Memory B cell (primary cell): ENCODE results near the gene BPTF.
A peak's percentile ranks its signal among the peaks of the same experiment; 100 is the strongest.
"Not testable (repeated sequence)": the region's sequence is repeated elsewhere in the genome, so short reads cannot be mapped to it uniquely, and the experiment has no call there.

Experiments used
- ATAC-seq: fragments of 150-1000 bp; cut with Tn5 transposase; 2 replicates; pipeline ENCODE4 v1.10.0; 2021; ENCODE audit warnings: low read depth, mild to moderate bottlenecking, moderate library complexity
- DNase-seq, 2 donors: peaks; one replicate each; pipeline ENCODE4 v3.0.0; 2022; ENCODE audit warnings: low spot score in 2 of 2
- H3K27ac Mint-ChIP-seq: one replicate; pipeline ENCODE4 v1.8.0; 2022; ENCODE audit warnings: mild to moderate bottlenecking, moderate library complexity, mixed read lengths
- H3K27me3 Mint-ChIP-seq: one replicate; pipeline ENCODE4 v1.8.0; 2022; ENCODE audit warnings: mixed read lengths
- H3K36me3 Mint-ChIP-seq: one replicate; pipeline ENCODE4 v1.8.0; 2022; ENCODE audit warnings: mild to moderate bottlenecking, mixed read lengths
- H3K4me1 Mint-ChIP-seq: one replicate; pipeline ENCODE4 v1.8.0; 2022; ENCODE audit warnings: mixed read lengths
- H3K4me3 Mint-ChIP-seq: one replicate; pipeline ENCODE4 v1.8.0; 2022; ENCODE audit warnings: mild to moderate bottlenecking, moderate library complexity, mixed read lengths
- H3K9me3 Mint-ChIP-seq: one replicate; pipeline ENCODE4 v1.8.0; 2022; ENCODE audit warnings: mixed read lengths

Gene BPTF

DNA sequence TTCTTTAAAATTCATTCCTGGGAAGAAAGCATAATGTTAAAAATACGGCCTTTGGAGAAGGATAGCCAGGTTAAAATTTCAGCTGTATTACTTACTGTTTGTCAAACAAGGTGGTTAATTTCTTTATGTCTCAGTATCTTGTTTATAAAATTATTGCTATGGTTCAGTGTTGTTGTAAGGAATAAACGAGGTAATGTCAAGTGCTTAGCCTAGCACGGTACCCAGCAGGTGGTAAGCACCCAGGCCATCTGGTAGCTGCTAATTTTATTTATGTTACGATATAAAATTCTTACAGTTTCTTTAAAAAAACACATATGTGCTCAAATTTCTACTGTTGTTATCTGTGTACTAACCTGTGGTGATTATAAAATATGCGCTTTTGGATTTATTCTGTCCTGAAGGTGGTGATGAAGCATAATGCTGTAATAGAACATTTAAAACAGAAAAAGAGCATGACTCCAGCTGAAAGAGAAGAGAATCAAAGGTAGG is 122.1 kb downstream of the BPTF start:
- DNase-seq, result no peak
- ATAC-seq, result no peak
- no peaks in the 10 kb centered on the region for H3K9me3 Mint-ChIP-seq
- H3K27ac Mint-ChIP-seq, result no peak overlapping the region
- no peaks in the 10 kb centered on the region for H3K27me3 Mint-ChIP-seq
- peaks cover 30% of the 10 kb centered on the region for H3K36me3 Mint-ChIP-seq
- H3K4me1 Mint-ChIP-seq, result peaks cover 6% of the 10 kb centered on the region
- no peak overlapping the region for H3K4me3 Mint-ChIP-seq

DNA sequence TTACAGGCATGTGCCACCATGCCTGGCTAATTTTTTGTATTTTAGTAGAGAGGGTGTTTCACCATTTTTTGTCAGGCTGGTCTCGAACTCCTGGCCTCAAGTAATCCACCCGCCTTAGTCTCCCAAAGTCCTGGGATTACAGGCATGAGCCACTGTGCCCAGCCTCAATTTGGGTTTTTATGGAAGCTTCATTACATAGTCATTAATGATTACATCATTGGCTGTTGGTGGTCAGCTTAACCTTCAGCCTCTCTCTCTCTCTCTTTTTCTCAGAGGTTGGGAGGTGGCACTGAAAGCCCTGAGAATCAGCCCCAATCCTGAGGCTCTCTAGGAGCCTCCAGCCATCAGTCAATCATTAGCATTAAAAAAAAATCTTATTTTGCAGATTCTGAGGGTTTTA is 125.6 kb downstream of the BPTF start:
- H3K27ac Mint-ChIP-seq, result no peak overlapping the region
- H3K4me1 Mint-ChIP-seq, result peaks cover under 1% of the 10 kb centered on the region
- H3K27me3 Mint-ChIP-seq, result no peaks in the 10 kb centered on the region
- H3K36me3 Mint-ChIP-seq, result peaks cover 19% of the 10 kb centered on the region
- H3K9me3 Mint-ChIP-seq, result no peaks in the 10 kb centered on the region
- no peak overlapping the region for H3K4me3 Mint-ChIP-seq
- DNase-seq (no peak), ATAC-seq (no peak)

DNA sequence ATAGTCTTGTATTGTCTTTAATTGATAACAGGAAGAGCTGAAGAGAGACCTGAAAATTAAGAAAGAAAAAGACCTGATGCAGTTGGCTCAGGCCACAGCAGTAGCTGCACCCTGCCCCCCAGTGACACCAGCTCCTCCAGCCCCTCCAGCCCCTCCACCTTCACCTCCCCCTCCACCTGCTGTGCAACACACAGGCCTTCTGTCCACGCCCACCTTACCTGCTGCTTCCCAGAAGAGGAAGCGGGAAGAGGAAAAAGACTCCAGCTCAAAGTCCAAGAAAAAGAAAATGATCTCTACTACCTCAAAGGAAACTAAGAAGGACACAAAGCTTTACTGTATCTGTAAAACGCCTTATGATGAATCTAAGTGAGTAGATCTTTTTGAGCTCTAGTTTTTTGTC is 134.2 kb downstream of the BPTF start:
- ATAC-seq (no peak), DNase-seq (no peak)
- Mint-ChIP-seq H3K4me3 (no peak overlapping the region), H3K4me1 (peaks cover 3% of the 10 kb centered on the region), H3K27ac (peak overlapping the region; percentile 63), H3K9me3 (no peaks in the 10 kb centered on the region), H3K36me3 (peaks cover 10% of the 10 kb centered on the region), H3K27me3 (no peaks in the 10 kb centered on the region)

DNA sequence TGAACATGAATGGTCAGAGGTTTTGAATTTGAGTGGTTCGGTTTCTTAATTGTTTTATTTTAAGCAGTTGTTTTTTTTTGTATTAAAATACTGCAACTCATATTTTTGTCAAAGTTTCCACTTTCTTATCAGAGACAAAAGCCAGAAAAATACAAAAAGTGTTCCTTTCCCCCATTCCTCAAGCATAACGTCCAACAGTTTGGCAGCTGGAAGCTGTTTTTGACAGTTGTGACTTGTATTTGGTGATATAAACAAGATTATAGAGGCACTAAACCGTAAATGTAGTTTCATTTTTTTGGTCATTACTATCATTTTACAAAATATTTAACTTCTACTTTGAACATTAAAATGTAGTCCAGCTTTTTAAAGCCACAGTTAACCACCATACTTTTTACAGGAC is 135.0 kb downstream of the BPTF start:
- H3K36me3 Mint-ChIP-seq, result peaks cover 14% of the 10 kb centered on the region

DNA sequence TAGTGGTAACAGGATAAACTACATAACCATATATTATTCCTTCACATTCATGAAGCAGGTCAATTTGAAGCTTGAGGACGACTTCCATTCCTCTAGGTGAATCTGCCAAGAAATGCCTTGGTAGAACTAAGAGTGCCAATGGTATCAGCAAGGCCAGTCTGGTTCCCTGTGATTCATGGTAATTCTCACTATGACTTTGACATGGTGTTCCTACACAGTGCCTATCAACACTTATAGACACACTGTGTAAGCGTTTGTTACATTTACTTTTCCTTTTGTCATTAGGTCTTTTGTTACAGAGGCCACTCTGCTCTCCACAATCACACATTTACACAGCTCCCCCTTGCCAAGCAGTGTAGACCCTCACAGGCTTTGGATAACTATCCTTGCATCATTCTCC is 136.9 kb downstream of the BPTF start:
- H3K36me3 Mint-ChIP-seq, result peaks cover 16% of the 10 kb centered on the region
- not testable (repeated sequence) for DNase-seq, H3K27ac Mint-ChIP-seq, ATAC-seq, H3K4me3 Mint-ChIP-seq, H3K4me1 Mint-ChIP-seq, H3K27me3 Mint-ChIP-seq, H3K9me3 Mint-ChIP-seq

More for the DNA sequence above, 135.0 kb downstream of the BPTF start:
- peak overlapping the region; percentile 68 for H3K27ac Mint-ChIP-seq
- H3K9me3 Mint-ChIP-seq, H3K27me3 Mint-ChIP-seq, ATAC-seq, DNase-seq, H3K4me1 Mint-ChIP-seq, H3K4me3 Mint-ChIP-seq: not testable (repeated sequence)

DNA sequence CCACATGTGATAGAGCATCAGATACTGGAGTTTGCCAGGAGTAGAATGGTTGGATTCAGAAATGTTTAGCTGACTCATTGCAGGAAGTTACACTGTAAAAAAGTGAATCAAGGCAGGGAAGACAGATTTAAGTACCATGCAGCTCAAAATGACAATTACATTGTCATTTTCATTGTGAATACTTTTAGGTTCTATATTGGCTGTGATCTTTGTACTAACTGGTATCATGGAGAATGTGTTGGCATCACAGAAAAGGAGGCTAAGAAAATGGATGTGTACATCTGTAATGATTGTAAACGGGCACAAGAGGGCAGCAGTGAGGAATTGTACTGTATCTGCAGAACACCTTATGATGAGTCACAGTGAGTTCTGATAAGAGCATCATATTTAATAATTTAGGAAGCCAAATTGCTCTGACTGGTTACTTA is 137.9 kb downstream of the BPTF start:
- H3K36me3 Mint-ChIP-seq, result peaks cover 16% of the 10 kb centered on the region
- ATAC-seq (peak; percentile 83), DNase-seq (peak; percentile 46 to 56)
- not testable (repeated sequence) for H3K9me3 Mint-ChIP-seq, H3K4me3 Mint-ChIP-seq, H3K4me1 Mint-ChIP-seq, H3K27ac Mint-ChIP-seq, H3K27me3 Mint-ChIP-seq

DNA sequence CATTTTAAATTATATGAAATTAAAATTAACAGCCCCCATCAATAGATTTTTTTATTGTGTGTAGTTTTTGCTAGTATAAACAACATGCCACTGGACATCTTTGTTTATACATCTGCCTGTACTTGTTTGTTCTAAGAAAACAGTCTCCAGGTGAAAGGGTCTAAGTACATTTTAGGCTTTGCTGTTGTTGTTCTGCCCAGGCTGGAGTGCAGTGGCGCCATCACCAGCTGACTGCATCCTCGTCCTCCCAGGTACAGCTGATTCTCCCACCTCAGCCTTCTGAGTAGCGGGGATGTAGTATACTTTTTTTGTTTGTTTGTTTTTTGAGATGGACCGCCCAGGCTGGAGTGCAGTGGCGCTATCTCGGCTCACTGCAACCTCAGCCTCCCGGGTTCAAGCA is 145.5 kb downstream of the BPTF start:
- Mint-ChIP-seq H3K4me3 (no peak overlapping the region), H3K4me1 (no peaks in the 10 kb centered on the region), H3K9me3 (no peaks in the 10 kb centered on the region), H3K27me3 (no peaks in the 10 kb centered on the region), H3K36me3 (peaks cover 11% of the 10 kb centered on the region), H3K27ac (no peak overlapping the region)
- no peak for DNase-seq
- no peak for ATAC-seq

DNA sequence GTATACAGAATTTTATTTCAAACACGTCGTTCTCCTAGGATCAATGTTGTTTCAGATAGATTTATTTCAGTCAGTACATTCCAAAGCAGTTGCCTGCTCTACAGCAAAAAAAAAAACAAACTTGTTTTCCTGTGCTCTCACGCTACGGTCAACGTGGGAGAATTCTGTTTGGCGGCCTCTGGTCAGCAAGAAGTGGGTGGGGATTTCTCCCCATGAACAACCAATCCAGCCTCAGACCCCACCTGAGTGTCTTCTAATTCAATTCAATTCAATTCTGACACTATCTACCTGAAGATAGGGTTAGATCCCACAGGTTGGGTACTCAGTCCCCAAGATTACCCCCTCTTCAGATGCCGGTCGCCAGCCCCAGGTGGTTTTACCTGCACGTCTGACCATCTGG is 148.9 kb downstream of the BPTF start:
- Mint-ChIP-seq H3K27me3 (no peaks in the 10 kb centered on the region), H3K27ac (no peak overlapping the region), H3K4me1 (no peaks in the 10 kb centered on the region), H3K4me3 (no peak overlapping the region), H3K9me3 (no peaks in the 10 kb centered on the region), H3K36me3 (peaks cover 7% of the 10 kb centered on the region)
- no peak for ATAC-seq
- DNase-seq, result no peak

DNA sequence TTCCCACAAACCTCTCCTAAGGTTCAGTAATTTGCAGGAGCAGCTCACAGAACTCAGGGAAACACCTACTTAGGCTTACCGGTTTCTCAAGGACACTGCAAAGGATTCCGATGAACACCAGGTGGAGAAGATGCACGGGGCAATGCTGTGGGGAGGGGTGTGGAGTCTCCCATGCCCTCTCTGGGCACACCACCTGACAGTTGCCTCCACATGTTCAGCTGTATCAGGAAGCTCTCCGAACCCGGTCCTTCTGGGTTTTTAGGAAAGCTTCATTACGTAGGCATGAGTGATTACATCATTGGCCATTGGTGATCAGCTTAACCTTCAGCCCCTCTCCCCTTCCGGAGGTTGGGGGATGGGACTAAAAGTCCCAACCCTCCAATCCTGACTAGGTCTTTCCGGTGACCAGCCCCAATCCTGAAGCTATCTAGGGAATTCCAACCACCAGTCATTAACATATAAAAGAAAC is 149.3 kb downstream of the BPTF start:
- no peak overlapping the region for H3K4me3 Mint-ChIP-seq
- H3K36me3 Mint-ChIP-seq, result peaks cover 7% of the 10 kb centered on the region
- no peak for ATAC-seq
- no peak for DNase-seq
- H3K4me1 Mint-ChIP-seq, result no peaks in the 10 kb centered on the region
- H3K27me3 Mint-ChIP-seq, result no peaks in the 10 kb centered on the region
- H3K27ac Mint-ChIP-seq, result no peak overlapping the region
- H3K9me3 Mint-ChIP-seq, result no peaks in the 10 kb centered on the region

DNA sequence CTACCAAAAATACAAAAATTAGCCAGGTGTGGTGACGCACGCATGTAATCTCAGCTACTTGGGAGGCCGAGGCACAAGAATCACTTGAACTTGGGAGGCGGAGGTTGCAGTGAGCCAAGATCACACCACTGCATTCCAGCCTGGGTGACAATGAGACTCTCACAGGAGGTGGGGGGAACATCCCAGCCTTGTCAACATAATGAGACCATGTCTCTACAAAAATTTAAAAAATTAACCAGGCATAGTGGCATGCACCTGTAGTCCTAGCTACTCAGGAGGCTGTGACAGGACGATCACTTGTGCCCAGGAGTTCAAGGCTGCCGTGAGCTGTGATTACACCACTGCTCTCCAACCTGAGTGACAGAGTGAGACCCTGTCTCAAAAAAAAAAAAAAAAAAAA is 151.0 kb downstream of the BPTF start:
- ATAC-seq, H3K9me3 Mint-ChIP-seq, H3K4me1 Mint-ChIP-seq, H3K4me3 Mint-ChIP-seq, DNase-seq, H3K27ac Mint-ChIP-seq, H3K36me3 Mint-ChIP-seq, H3K27me3 Mint-ChIP-seq: not testable (repeated sequence)

DNA sequence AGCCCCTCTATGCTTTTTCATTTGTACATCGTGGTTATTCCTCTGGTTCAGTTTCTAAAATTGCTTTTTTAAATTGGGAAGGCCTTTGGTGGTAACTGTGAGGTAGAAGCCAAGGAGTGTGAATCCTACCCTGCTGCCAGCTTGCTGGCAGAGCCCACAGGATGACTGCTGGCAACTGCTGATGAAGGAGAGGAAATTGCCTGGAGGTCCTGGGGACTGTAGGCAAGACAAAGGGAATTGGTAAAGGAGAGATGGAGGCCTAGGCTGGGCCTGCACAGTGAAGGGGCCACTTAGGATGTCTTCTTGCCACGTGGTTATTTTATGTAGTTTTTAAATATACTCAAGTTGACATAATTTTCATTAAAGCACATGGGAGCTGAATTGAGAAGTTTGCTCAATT is 155.2 kb downstream of the BPTF start:
- Mint-ChIP-seq H3K36me3 (peaks cover 2% of the 10 kb centered on the region), H3K27ac (peak overlapping the region; percentile 41), H3K27me3 (no peaks in the 10 kb centered on the region), H3K4me1 (peaks cover 3% of the 10 kb centered on the region), H3K4me3 (no peak overlapping the region), H3K9me3 (no peaks in the 10 kb centered on the region)
- ATAC-seq (no peak), DNase-seq (no peak)

DNA sequence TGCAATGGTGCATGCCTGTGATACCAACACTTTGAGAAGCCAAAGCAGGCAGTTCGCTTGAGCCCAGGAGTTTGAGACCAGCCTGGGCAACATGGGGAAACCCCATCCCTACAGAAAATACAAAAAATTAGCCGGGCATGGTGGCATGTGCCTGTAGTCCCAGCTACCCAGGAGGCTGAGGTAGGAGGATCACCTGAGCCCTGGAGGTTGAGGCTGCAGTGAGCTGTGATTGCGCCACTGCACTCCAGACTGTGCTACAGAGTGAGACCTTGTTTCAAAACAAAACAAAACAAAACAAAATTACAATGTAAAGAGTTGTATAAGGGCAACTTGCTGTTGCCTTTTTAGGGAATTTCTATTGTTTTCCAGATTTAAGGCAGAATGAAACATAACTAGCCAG is 155.6 kb downstream of the BPTF start:
- H3K36me3 Mint-ChIP-seq, ATAC-seq, H3K4me1 Mint-ChIP-seq, H3K9me3 Mint-ChIP-seq, H3K4me3 Mint-ChIP-seq, DNase-seq, H3K27me3 Mint-ChIP-seq: not testable (repeated sequence)
- H3K27ac Mint-ChIP-seq, result peak overlapping the region; percentile 41

DNA sequence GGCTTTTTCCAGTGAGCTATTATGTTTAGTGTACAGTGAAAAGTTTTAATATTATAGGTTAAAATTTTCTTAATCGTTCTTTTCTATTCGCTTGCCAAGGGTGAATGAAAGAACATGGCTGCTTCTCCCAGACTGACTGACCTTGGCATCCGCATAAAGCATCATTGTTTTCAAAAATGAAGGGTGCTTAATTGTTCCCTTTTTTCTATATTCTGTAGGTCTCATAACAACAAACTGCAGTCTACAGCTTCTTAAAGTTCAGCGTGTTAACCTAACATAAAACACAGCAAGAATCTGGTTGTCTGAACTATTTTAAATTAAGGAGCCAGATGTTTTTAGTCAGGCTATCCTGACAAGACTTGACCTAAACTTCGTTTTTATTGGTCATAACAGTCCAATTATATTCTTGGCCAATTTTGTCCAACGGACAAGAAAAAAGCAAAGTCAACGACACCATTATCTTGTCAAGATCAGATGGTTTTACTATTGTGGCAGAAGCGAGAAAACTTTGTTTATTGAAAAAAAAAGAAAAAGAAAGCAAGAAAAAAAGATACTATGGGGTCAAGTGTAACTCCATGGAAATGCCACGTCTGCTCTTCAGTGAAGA is 156.8 kb downstream of the BPTF start:
- no peak for ATAC-seq
- H3K9me3 Mint-ChIP-seq, result no peaks in the 10 kb centered on the region

DNA sequence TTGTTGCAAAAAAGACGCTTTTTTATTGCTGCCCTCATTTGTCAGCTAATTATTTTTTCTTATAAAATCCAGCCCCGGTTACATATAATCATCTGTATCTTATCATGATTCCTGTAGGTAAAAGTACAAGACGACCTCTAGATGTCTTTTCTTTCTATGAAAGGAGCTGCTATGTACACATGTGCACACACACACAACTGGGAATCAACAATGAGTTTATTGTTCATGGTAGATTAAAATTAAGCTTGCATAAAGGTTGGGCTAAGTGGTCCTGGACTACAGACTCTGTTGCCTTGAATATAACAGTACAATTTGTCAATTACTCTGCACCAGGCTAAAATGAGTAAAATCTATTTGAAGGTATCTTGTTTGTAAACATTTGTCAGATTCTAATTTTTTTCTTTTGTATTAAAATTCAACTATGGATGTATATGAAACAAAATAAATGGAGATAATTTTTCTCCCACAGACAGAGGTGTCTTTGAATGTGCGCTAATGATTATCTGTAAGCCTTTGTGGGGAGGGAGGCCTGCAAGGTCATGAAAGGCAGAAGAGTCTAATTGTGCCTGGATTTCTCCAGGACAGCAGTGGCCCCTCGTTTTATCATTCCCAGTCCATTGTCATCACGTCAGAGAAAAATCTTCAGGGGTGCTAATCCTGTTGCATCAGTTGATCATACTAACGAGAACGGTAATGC is 157.5 kb downstream of the BPTF start:
- peaks cover 3% of the 10 kb centered on the region for H3K4me1 Mint-ChIP-seq
- no peak overlapping the region for H3K4me3 Mint-ChIP-seq
- H3K27ac Mint-ChIP-seq, result no peak overlapping the region
- H3K27me3 Mint-ChIP-seq, result no peaks in the 10 kb centered on the region
- no peak for DNase-seq
- H3K36me3 Mint-ChIP-seq, result peaks cover 2% of the 10 kb centered on the region
- no peaks in the 10 kb centered on the region for H3K9me3 Mint-ChIP-seq
- ATAC-seq, result no peak

More for the DNA sequence above, 156.8 kb downstream of the BPTF start:
- H3K4me3 Mint-ChIP-seq, result no peak overlapping the region
- H3K27ac Mint-ChIP-seq, result no peak overlapping the region
- DNase-seq, result no peak
- peaks cover 3% of the 10 kb centered on the region for H3K4me1 Mint-ChIP-seq
- no peaks in the 10 kb centered on the region for H3K27me3 Mint-ChIP-seq
- peaks cover 2% of the 10 kb centered on the region for H3K36me3 Mint-ChIP-seq

DNA sequence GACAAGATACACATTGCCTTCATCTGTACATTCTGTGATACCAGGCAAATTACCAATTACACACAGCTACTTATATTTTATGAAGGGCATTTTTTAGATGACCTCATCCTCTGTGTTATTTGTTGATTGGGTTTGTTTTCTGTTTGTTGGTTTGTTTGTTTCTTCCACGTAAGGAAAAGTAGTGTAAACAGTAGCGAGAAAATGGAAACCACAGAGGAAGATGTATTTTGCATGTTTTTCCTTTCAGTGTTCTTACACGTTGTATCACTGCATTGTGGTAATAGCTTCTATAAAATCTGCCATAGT is 158.0 kb downstream of the BPTF start:
- DNase-seq (no peak), ATAC-seq (no peak)
- Mint-ChIP-seq H3K4me3 (no peak overlapping the region), H3K4me1 (peaks cover 3% of the 10 kb centered on the region), H3K27me3 (no peaks in the 10 kb centered on the region), H3K36me3 (peaks cover 2% of the 10 kb centered on the region), H3K27ac (no peak overlapping the region), H3K9me3 (no peaks in the 10 kb centered on the region)
